ENCODE measurements around the gene BTBD2.

The BTBD2 gene

DNA sequence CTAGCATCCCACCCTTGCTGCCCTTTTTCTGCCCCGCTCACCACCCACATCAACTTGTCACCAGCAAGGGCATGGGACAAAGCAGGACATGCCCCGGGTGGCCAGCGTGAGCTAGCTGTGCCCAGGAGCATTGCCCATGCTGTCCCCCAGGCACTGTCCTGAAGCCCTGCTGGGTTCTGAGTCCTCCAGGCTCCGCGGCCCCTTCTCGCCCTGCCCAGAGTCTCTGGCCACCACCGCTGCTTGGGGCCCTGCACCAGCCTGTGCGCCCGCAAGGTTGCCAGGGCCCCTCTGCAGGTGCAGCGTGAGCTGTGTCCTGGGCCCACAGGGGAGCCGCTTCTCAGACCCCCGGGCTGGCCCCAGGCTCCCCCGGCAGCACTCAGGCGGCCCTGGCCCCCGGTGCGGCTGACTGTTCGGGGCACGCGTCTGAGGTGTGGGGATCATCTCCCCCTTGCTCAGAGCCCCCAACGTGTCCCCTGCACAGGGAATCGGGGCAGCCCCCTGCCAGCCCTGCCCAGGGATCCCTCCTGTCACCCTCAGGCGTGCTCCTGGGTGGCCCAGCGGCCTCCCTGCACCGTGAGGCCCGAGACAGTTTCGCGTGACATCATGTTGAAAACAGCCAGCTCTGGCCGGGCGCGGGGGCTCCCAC lies 70.5 kb downstream of the BTBD2 start:
- no peak for DNase-seq (ENCODE audit: low read depth in 2 of 2, low spot score in 1 of 2)

DNA sequence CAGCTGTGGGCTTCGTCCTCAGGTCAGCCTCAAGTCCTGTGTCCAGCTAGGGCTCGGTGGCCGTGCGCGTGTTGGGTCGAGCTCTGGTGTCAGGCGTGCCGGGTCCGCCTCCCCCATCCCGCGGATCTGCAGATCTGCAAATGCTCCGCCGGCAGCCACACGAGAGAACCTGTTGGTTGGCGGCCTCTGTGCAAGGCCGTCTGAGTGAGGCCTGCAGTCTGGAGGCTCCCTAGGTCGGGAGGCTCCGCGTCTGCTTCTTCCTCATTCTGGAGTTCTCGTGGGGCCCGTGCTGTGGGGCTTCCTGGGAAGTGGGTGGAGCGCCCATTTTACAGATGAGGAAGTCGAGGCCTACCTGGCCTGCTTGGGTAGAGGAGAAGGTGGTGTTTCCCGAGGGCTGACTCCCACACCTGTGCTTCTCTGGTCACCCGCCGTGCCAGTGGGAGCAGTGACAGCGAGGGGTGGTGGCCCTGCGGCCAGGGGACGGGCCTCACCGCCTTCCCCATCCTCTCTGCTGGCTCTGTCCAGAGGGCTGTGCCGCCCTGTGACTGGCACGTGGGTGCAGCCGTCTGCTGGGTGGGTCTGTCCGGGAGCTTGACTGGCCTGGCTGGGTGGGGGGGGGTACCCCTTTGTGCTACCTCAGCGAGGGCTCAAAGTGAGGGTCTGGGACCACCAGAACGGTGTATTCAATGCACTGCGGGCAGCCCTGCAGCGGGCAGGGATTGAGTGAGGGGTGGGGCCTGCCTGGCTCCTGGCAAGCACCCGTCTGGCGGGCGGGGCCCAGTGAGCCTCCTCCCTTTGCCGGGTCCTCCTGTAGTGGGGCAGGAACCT lies 71.2 kb downstream of the BTBD2 start:
- no peak for DNase-seq (ENCODE audit: low read depth in 2 of 2, low spot score in 1 of 2)

DNA sequence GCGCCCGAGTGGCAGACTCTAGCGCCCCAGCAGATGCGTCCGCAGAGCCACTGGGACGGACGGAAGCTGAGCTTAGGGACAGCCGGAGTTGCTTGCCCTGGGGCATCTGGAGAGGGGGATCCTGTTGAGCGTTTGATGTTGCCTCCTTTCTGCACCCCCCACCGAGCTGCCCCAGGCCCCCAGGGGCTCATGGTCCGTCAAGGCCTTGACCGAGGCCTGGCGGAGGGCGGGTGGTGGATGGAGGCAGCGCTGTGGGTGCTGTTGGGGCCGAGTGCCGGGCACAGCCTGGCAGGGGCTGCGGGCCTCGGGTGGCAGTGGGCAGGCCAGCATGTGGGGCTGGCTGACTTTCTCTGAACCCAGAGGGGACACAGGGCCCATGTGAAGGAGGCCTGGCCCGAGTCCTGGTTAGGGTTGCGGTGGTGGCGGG lies 71.8 kb downstream of the BTBD2 start:
- DNase-seq (ENCODE audit: low read depth in 2 of 2, low spot score in 1 of 2), result no peak

DNA sequence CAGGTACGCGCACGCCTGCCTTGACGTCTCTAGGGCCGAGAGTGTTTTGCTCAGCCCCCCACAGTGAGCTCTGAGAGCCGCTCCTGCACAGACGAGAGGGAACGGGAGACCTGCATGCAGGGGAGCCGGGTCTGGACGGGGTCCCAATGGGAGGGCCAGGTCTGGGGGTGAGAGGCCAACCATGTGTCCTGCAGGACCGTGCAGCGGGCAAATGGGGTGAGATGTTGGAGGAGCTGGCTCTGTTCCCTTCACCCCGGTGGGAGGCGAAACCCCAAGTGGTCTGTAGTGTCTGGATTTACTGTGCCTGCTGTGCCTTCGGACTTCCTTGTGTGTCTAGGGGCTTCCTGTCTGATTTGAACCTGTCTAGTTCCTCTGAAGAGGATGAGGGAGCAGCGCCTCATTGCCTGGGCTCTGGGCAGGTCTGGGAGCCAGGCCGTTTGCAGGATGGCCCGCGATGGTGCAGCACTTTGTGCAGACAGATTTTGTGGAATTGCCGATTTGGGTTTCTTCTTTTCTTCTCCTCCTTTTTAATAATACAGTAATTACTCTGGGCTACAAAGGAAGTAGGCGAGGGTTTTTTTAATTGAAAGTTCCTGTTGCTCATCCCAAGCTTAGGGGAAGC lies 72.5 kb downstream of the BTBD2 start:
- DNase-seq (ENCODE audit: low read depth in 2 of 2, low spot score in 1 of 2), result no peak

DNA sequence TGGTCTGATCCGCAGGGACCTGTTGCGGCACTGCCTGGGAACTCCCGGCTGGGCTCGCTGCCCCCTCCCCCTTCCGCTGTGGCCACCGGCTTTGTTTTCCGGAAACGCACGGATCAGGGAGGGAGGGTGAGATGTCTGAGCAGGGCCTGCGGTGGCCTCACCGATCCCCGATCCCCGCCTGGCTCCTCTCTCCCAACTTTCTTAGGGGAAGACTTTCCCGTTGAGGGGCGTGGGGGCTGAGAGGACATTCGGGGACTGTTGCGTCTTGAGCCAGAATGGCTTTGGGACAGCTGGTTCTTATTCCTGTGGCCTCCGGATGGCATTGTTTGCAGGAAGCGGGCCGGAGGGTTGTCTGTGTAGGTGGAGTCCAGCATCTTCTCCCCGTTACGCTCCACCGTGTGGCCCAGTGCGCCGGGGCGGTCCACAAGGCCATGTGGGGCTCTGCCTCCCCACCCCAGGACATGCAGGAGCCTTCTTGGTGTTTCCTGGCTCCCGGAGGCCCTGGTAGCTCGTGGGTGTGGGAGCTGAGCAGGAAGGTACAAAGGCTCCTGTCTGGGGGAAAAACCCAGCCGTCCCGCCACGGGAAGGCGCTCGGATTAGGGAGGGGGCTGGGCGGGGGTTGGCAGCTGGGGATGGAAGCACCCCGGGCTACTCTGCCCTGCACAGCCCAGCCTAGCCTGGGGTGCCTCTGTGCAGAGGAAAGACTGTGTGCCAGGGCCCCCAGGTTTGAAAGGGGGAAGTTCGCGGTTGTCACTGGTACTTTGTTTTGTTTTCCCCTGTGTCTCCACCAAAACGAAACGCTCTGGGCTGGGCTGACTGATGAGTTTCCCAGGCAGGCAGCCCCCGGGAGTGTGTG lies 73.2 kb downstream of the BTBD2 start:
- DNase-seq (ENCODE audit: low read depth in 2 of 2, low spot score in 1 of 2), result peak; percentile 40 to 62

DNA sequence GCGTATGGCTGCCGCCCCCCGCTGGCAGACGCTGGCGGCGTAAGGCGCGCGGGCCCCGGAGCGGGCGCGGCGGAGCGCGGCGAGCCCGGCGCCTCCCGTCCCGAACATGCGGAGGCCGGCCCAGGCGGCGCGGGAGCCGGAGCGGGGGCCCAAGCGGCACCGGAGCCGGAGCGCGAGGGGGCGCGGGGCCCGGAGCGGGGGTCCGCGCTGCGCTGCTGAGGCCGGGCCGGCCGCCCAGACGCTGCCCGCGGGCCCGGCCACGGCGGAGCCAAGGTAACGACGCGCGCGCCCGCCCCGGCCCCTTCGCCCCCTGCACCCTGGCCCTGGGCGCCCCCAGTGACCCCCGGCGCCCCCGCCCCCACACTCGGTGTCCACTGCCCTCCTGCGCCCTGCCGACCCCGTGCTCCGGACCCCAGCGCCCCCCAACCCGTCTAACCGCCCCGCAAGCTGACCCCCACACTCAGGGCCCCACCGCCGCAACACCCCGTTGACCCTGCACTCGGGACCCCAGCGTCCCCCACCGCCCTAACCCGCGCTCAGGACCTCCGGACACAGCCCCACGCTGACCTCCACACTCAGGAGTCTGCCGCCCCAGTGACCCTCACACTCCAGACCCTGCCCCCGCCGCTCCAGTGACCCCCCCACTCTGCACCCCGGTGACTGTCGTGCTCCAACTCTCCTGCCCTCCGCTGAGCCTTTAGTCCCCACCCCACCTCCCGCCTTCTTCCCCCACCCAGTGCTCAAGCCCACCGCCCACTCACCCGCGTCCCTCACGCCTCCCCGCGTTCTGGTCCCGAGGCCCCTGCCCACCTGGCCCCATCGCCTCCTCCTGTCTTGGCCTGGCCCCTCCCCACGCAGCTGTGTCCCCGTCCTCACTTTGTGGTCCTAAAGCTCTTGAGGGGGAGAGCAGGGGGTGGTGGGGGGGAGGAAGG lies 74.1 kb downstream of the BTBD2 start, which contains the start of gene CSNK1G2:
CSNK1G2 (plus strand) TSS at position 27 of the 932 bp plus-strand sequence. CDS start 28,601 bp downstream, outside the sequence.
- DNase-seq (ENCODE audit: low read depth in 2 of 2, low spot score in 1 of 2), result no peak

DNA sequence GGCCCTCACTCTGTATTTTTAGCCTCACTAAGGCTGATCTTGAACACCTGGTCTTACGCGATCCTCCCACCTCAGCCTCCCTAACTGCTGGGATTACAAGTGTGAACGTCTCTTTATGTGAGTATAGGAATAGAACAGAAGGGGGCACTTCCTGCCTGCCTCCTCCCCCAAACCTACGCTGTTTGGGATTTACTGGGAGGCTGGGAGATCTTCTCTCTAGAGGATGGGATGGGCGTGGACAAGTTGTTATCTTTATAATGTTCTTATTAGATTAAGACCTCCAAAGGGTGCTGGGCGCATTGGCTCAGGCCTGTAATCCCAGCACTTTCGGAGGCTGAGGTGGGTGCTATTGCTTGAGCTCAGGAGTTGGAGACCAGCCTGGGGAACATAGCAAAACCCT lies 77.4 kb downstream of the BTBD2 start:
- DNase-seq (ENCODE audit: low read depth in 2 of 2, low spot score in 1 of 2), result no peak

DNA sequence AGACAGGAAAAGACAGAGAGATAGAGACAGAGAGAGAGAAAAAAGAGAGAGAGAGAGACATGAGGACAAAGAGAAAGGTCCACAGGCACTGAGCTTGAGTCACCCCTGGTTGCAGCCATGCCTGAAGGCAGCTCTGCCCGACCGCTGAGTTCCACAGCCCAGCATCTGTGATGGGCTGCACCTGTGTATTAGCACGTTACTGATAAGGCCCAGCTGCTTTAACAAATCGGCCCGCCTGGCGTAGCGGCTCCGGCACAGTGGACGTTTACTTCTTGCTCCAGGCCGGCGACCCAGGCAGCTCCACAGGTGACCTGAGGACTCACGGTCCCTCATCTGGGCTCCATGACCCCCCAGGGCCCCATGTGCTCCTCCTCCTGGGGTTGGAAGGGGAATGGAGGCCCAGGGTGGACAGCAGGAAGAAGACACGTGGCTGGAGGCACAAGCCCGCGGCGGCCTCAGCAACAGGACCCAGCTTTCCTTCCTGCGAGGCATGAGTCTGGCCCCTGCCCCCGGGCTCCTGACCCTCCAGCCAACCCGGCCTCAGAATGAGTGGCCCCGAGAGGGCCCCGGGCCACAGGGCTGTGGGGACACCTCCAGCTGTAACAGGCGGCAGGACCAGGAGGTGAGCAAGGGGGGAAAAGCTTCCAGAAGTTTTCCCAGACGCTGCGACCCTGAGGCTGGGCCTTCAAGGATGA lies 78.5 kb downstream of the BTBD2 start:
- DNase-seq (ENCODE audit: low read depth in 2 of 2, low spot score in 1 of 2), result no peak

DNA sequence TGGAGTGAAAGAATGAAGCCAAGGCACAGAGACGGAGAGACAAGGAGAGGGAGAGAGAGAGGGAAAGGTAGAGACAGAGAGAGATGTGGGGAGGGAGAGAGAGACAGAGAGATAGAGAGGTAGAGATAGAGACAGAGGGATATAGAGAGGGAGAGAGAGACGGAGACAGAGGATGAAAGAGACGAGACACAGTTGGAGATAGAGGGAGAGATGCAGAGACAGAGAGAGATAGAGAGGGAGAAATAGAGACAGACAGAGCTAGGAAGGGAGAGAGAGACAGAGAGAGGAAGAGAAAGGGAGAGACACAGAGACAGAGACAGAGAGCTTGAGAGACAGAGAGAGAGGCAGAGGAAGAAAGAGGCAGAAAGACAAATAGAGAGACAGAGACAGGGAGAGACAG lies 79.1 kb downstream of the BTBD2 start:
- no peak for DNase-seq (ENCODE audit: low read depth in 2 of 2, low spot score in 1 of 2)

DNA sequence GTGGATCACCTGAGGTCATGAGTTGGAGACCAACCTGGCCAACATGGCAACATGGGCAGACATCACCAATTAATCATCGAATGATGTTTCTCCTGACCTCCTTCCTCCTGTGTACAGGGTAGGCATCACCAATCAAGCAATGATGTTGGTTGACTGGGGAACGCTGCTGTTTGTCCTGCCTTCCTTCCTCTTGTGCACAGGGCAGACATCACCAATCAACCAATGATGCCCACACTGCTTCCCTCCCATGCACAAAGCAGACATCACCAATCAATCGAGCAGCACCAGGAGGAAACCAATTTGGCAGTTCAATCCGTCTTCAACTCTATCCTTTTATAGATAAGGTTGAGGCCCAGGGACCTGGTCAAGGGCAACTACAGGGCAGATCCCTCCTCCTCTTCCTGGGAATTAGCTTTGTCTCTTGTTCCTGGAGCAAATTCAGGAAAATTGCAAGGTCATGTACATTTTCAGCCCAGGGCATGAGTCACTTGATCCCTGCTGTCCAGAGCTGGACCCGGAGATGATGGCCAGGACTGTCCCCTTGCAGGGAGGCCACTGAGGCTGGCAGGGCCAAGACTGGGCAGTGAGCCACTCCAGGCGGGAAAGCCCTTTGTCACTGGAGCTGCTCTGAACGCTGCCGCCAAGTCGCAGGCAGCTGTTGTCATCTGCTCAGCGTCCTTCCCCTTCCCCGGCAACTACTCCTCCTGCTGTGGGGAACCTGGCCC lies 79.9 kb downstream of the BTBD2 start:
- DNase-seq (ENCODE audit: low read depth in 2 of 2, low spot score in 1 of 2), result no peak
